Upper lobe of left lung (tissue), 6 donors: Measurements from ENCODE around the gene PTF1A. TPM values are rescaled to one million over a fixed set of nuclear protein-coding genes. Genes with fewer than 3 reads are reported as not detected.
A peak's percentile ranks its signal among the peaks of the same experiment; 100 is the strongest.

Source experiments
- ATAC-seq, 2 donors: fragments of 200-7000 bp; cut with Tn5 transposase; one replicate each; pipeline ENCODE4 v1.9.1; 2022; ENCODE audit warnings: mild to moderate bottlenecking in 2 of 2, moderate library complexity in 2 of 2; ENCODE audit not compliant: low FRiP score in 2 of 2
- DNase-seq, 2 donors: peaks; one replicate each; pipeline ENCODE4 v3.0.0-alpha.2; 2019 to 2020
- H3K27ac ChIP-seq, 4 donors: fragments of 200-600 bp; sonication (generic); one replicate each; pipeline ENCODE4 v1.5.1; 2016 to 2019
- H3K27me3 ChIP-seq, 4 donors: fragments of 200-600 bp; sonication (generic); one replicate each; pipeline ENCODE4 v1.5.1; 2017 to 2019
- H3K36me3 ChIP-seq, 4 donors: fragments of 200-600 bp; sonication (generic); one replicate each; pipeline ENCODE4 v1.5.1; 2016 to 2019
- H3K4me1 ChIP-seq, 4 donors: fragments of 200-600 bp; sonication (generic); one replicate each; pipeline ENCODE4 v1.5.1; 2018 to 2019
- H3K4me3 ChIP-seq, 4 donors: fragments of 200-600 bp; sonication (generic); one replicate each; pipeline ENCODE4 v1.5.1; 2017 to 2019; ENCODE audit warnings: mild to moderate bottlenecking in 2 of 4, moderate library complexity in 1 of 4
- H3K9me3 ChIP-seq, 4 donors: fragments of 200-600 bp; sonication (generic); one replicate each; pipeline ENCODE4 v1.5.1; 2018 to 2019
- EP300 ChIP-seq, 4 donors: sonication (generic); formaldehyde crosslinking; IDR thresholded peaks; one replicate each; pipeline ENCODE4 v1.5.1; 2017; ENCODE audit warnings: antibody characterized with exemption in 4 of 4, control low read depth in 2 of 4
- POLR2A ChIP-seq, 4 donors: fragments of 450-650 bp; IDR thresholded peaks; one replicate each; pipeline ENCODE4 v1.5.1; 2016 to 2017; ENCODE audit warnings: antibody characterized with exemption in 4 of 4, mild to moderate bottlenecking in 2 of 4
- POLR2AphosphoS5 ChIP-seq, 2 donors: sonication (generic); formaldehyde crosslinking; IDR thresholded peaks; one replicate each; pipeline ENCODE4 v1.5.1; 2017; ENCODE audit warnings: antibody characterized with exemption in 2 of 2
- WGBS, 2 donors: methylation state at CpG; one replicate each; pipeline ENCODE4 v1.1.5; 2017 to 2018; 5-methylcytosine and 5-hydroxymethylcytosine counted together
- total RNA-seq, 6 donors: library from RNA; depleted of rRNA in 4 of 6; stranded (reverse); fragments of >200 nt in 4 of 6; gene quantifications; one replicate each; pipeline versions ENCODE4 v1.1.0 to v1.2.1, GENCODE V29; 2016 to 2021
- TF ChIP-seq, protein P1 (sequence below), 6 experiments: fragments of 450-650 bp in 4 of 6; fragments of 200-600 bp in 2 of 6; sonication (generic) in 2 of 6; IDR thresholded peaks; one replicate each; pipeline ENCODE4 v1.5.1; 2016 to 2019; ENCODE audit warnings: antibody characterized with exemption in 6 of 6
- donor health status: DM: no; HTN: no; CAD: no; lungs with moderate emphysema.
- donor health status: DM: no; HTN: yes; CAD: no; lungs with severe emphysema.

The PTF1A gene
- total RNA-seq, 6 donors from 2014 or later, result not detected

GRCh38 chr10:23186697-23187096 lies 5.4 kb upstream of the PTF1A start:
- Histone ChIP-seq H3K4me1 (peaks cover 0 to 5% (median 0%) of the 10 kb centered on the region in 4 donors), H3K36me3 (no peaks in the 10 kb centered on the region), H3K27me3 (peaks cover 0 to 6% (median 3%) of the 10 kb centered on the region in 4 donors), H3K27ac (no peak overlapping the region), H3K9me3 (no peaks in the 10 kb centered on the region), H3K4me3 (no peak overlapping the region)
- 22 to 33% methylated on average over 5 of the region's 5 CpGs for WGBS, 2 donors
- DNase-seq (no peak), ATAC-seq (no peak)
- TF ChIP-seq POLR2A (IDR thresholded peaks at IDR 0.05) (no peak), POLR2AphosphoS5 (IDR thresholded peaks at IDR 0.05) (no peak), EP300 (IDR thresholded peaks at IDR 0.05) (no peak)
- TF ChIP-seq, protein P1, sequence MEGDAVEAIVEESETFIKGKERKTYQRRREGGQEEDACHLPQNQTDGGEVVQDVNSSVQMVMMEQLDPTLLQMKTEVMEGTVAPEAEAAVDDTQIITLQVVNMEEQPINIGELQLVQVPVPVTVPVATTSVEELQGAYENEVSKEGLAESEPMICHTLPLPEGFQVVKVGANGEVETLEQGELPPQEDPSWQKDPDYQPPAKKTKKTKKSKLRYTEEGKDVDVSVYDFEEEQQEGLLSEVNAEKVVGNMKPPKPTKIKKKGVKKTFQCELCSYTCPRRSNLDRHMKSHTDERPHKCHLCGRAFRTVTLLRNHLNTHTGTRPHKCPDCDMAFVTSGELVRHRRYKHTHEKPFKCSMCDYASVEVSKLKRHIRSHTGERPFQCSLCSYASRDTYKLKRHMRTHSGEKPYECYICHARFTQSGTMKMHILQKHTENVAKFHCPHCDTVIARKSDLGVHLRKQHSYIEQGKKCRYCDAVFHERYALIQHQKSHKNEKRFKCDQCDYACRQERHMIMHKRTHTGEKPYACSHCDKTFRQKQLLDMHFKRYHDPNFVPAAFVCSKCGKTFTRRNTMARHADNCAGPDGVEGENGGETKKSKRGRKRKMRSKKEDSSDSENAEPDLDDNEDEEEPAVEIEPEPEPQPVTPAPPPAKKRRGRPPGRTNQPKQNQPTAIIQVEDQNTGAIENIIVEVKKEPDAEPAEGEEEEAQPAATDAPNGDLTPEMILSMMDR (IDR thresholded peaks at IDR 0.05), result no peak

- H3K4me3 ChIP-seq, result no peak overlapping the region
- H3K9me3 ChIP-seq, result no peaks in the 10 kb centered on the region
- H3K4me1 ChIP-seq, result peaks cover 0 to 10% (median 2%) of the 10 kb centered on the region in 4 donors
- no peaks in the 10 kb centered on the region for H3K36me3 ChIP-seq
- H3K27ac ChIP-seq, result no peak overlapping the region
- no peak for TF ChIP-seq POLR2A (IDR thresholded peaks at IDR 0.05)
- no peak for TF ChIP-seq EP300 (IDR thresholded peaks at IDR 0.05)
- TF ChIP-seq POLR2AphosphoS5 (IDR thresholded peaks at IDR 0.05), result no peak
- TF ChIP-seq, protein P1 (IDR thresholded peaks at IDR 0.05), result no peak
- ATAC-seq (no peak), DNase-seq (no peak)
- 70 to 86% methylated on average over 1 of the region's 1 CpG for WGBS, 2 donors
- peaks cover 0 to 11% (median 6%) of the 10 kb centered on the region in 4 donors for H3K27me3 ChIP-seq
These were observed 5.0 kb upstream of the PTF1A start for GRCh38 chr10:23187155-23187554.

DNA sequence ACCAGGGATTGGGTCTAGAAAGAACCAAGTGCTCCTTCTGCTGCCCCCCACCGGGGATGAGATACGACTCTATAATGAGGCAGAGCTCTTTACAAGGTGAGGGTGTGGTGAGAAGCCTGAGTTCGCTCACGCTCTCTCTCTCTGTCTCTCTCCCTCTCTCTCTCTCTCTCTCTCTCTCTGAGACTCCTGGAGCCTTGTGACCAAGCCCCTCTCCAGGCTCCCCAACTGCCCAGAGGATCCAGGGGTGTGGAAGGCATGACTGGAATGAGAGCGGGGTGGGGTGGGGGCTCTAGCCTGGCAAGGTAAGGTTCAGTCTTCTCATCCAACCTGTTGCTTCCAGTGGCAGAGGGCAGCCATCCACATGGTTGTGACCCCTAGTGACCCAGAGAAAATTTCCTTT lies 3.1 kb upstream of the PTF1A start:
- H3K4me1 ChIP-seq, result peaks cover 0 to 21% (median 5%) of the 10 kb centered on the region in 4 donors
- TF ChIP-seq EP300 (IDR thresholded peaks at IDR 0.05) (no peak), POLR2AphosphoS5 (IDR thresholded peaks at IDR 0.05) (no peak), POLR2A (IDR thresholded peaks at IDR 0.05) (no peak)
- TF ChIP-seq, protein P1 (IDR thresholded peaks at IDR 0.05), result no peak
- H3K27me3 ChIP-seq, result peaks cover 0 to 27% (median 14%) of the 10 kb centered on the region in 4 donors
- no peak overlapping the region for H3K4me3 ChIP-seq
- DNase-seq (no peak), ATAC-seq (no peak)
- WGBS, 2 donors, result 20 to 22% methylated on average over 5 of the region's 5 CpGs
- H3K27ac ChIP-seq, result no peak overlapping the region
- no peaks in the 10 kb centered on the region for H3K9me3 ChIP-seq
- H3K36me3 ChIP-seq, result no peaks in the 10 kb centered on the region

- Histone ChIP-seq H3K4me3 (no peak overlapping the region), H3K4me1 (peaks cover 5 to 31% (median 8%) of the 10 kb centered on the region in 4 donors), H3K27me3 (peaks cover 2 to 45% (median 21%) of the 10 kb centered on the region in 4 donors), H3K9me3 (no peaks in the 10 kb centered on the region), H3K27ac (no peak overlapping the region), H3K36me3 (no peaks in the 10 kb centered on the region)
- TF ChIP-seq POLR2AphosphoS5 (IDR thresholded peaks at IDR 0.05) (no peak), EP300 (IDR thresholded peaks at IDR 0.05) (no peak), POLR2A (IDR thresholded peaks at IDR 0.05) (no peak)
- TF ChIP-seq, protein P1 (IDR thresholded peaks at IDR 0.05), result no peak
- peak in 1 of 2 donors; percentile 56 for DNase-seq
- WGBS, 2 donors, result 4 to 5% methylated on average over 21 to 36 of the region's 36 CpGs
- ATAC-seq, result no peak
These were observed 994 bp upstream of the PTF1A start for GRCh38 chr10:23190872-23191763.
